Activated T-helper 2 cell treated with anti-CD3 and anti-CD28 coated beads, Interferon-gamma antibody, Interleukin-2, Interleukin-4, amounts not matched to agents 10 μg/mL and 5 μg/mL and 100 μg/mL, durations not matched to agents 14 hours and 24 hours and 36 hours (primary cell): ENCODE data around the gene ZKSCAN1. TPM values are rescaled to one million over a fixed set of nuclear protein-coding genes. Genes with fewer than 3 reads are reported as not detected.

Source experiments
- DNase-seq: peaks from one replicate; pipeline ENCODE4 v3.0.0; 2021; ENCODE audit warnings: low spot score
- H3K27ac Mint-ChIP-seq: one replicate; pipeline ENCODE4 v1.8.0; 2021; ENCODE audit warnings: mixed read lengths
- H3K27me3 Mint-ChIP-seq: one replicate; pipeline ENCODE4 v1.8.0; 2021; ENCODE audit warnings: low read depth, mixed read lengths
- H3K36me3 Mint-ChIP-seq: one replicate; pipeline ENCODE4 v1.8.0; 2021; ENCODE audit warnings: low read depth, mixed read lengths
- H3K4me1 Mint-ChIP-seq: one replicate; pipeline ENCODE4 v1.8.0; 2021; ENCODE audit warnings: low read depth, mixed read lengths
- H3K4me3 Mint-ChIP-seq: one replicate; pipeline ENCODE4 v1.8.0; 2021; ENCODE audit warnings: low read depth, mild to moderate bottlenecking, moderate library complexity, mixed read lengths
- H3K9me3 Mint-ChIP-seq: one replicate; pipeline ENCODE4 v1.8.0; 2021; ENCODE audit warnings: mixed read lengths
- intact Hi-C: fragments of 100-400 bp; cut with micrococcal nuclease; formaldehyde crosslinking; loops from one replicate; pipeline ENCODE4 v1.15.1; 2023
- total RNA-seq: library from RNA; stranded (reverse); gene quantifications from 2 replicates; pipeline ENCODE4 v1.2.3, GENCODE V29; 2022

Gene ZKSCAN1
- total RNA-seq, 1 donor from 2014 or later: 59.0 TPM

- peaks cover 18% of the 10 kb centered on the region for H3K4me1 Mint-ChIP-seq
- H3K36me3 Mint-ChIP-seq: peaks cover 59% of the 10 kb centered on the region
- no peak overlapping the region for H3K27ac Mint-ChIP-seq
- no peaks in the 10 kb centered on the region for H3K9me3 Mint-ChIP-seq
- intact Hi-C loops: no loop called here
- no peak overlapping the region for H3K4me3 Mint-ChIP-seq
- no peaks in the 10 kb centered on the region for H3K27me3 Mint-ChIP-seq
- no peak for DNase-seq
Measured at GRCh38 chr7:100024020-100024619, 8.7 kb downstream of the ZKSCAN1 start.

GRCh38 chr7:100027197-100027596 is 11.8 kb downstream of the ZKSCAN1 start:
- Mint-ChIP-seq H3K4me1 (peaks cover 7% of the 10 kb centered on the region), H3K36me3 (peaks cover 78% of the 10 kb centered on the region), H3K9me3 (no peaks in the 10 kb centered on the region), H3K27ac (no peak overlapping the region), H3K4me3 (no peak overlapping the region), H3K27me3 (no peaks in the 10 kb centered on the region)
- no peak for DNase-seq
- intact Hi-C loops: no loop called here

GRCh38 chr7:100029596-100029995 is 14.2 kb downstream of the ZKSCAN1 start:
- H3K36me3 Mint-ChIP-seq: peaks cover 77% of the 10 kb centered on the region

GRCh38 chr7:100033526-100033925 is 18.1 kb downstream of the ZKSCAN1 start:
- intact Hi-C loops: no loop called here
- Mint-ChIP-seq H3K27me3 (no peaks in the 10 kb centered on the region), H3K36me3 (peaks cover 79% of the 10 kb centered on the region), H3K9me3 (no peaks in the 10 kb centered on the region), H3K4me1 (no peaks in the 10 kb centered on the region), H3K27ac (no peak overlapping the region), H3K4me3 (no peak overlapping the region)
- DNase-seq: no peak

More at GRCh38 chr7:100029596-100029995, 14.2 kb downstream of the ZKSCAN1 start:
- intact Hi-C loops: no loop called here
- no peaks in the 10 kb centered on the region for H3K9me3 Mint-ChIP-seq
- H3K27ac Mint-ChIP-seq: no peak overlapping the region
- no peak overlapping the region for H3K4me3 Mint-ChIP-seq
- H3K27me3 Mint-ChIP-seq: no peaks in the 10 kb centered on the region
- peaks cover 5% of the 10 kb centered on the region for H3K4me1 Mint-ChIP-seq
- no peak for DNase-seq

- no peak for DNase-seq
- H3K4me1 Mint-ChIP-seq: peaks cover under 1% of the 10 kb centered on the region
- H3K27me3 Mint-ChIP-seq: no peaks in the 10 kb centered on the region
- intact Hi-C loops: no loop called here
- H3K36me3 Mint-ChIP-seq: peaks cover 75% of the 10 kb centered on the region
- H3K27ac Mint-ChIP-seq: no peak overlapping the region
- H3K9me3 Mint-ChIP-seq: no peaks in the 10 kb centered on the region
- H3K4me3 Mint-ChIP-seq: no peak overlapping the region
Measured at GRCh38 chr7:100034871-100035510, 19.6 kb downstream of the ZKSCAN1 start.

- DNase-seq: no peak
- Mint-ChIP-seq H3K27me3 (no peaks in the 10 kb centered on the region), H3K4me1 (peaks cover 7% of the 10 kb centered on the region), H3K27ac (no peak overlapping the region), H3K9me3 (no peaks in the 10 kb centered on the region), H3K36me3 (peaks cover 66% of the 10 kb centered on the region), H3K4me3 (no peak overlapping the region)
- intact Hi-C loops: no loop called here
Measured at GRCh38 chr7:100035876-100036275, 20.5 kb downstream of the ZKSCAN1 start.

- no peak overlapping the region for H3K4me3 Mint-ChIP-seq
- H3K4me1 Mint-ChIP-seq: peaks cover 12% of the 10 kb centered on the region
- H3K27me3 Mint-ChIP-seq: no peaks in the 10 kb centered on the region
- H3K9me3 Mint-ChIP-seq: no peaks in the 10 kb centered on the region
- H3K36me3 Mint-ChIP-seq: peaks cover 47% of the 10 kb centered on the region
- no peak for DNase-seq
- intact Hi-C loops: no loop called here
- no peak overlapping the region for H3K27ac Mint-ChIP-seq
Measured at GRCh38 chr7:100038326-100038725, 22.9 kb downstream of the ZKSCAN1 start.

- Mint-ChIP-seq H3K9me3 (no peaks in the 10 kb centered on the region), H3K27me3 (no peaks in the 10 kb centered on the region), H3K4me3 (no peak overlapping the region), H3K36me3 (peaks cover 25% of the 10 kb centered on the region), H3K4me1 (peaks cover 15% of the 10 kb centered on the region), H3K27ac (no peak overlapping the region)
- DNase-seq: no peak
- intact Hi-C loops: no loop called here
Measured at GRCh38 chr7:100040575-100040974, 25.2 kb downstream of the ZKSCAN1 start.

- Mint-ChIP-seq H3K9me3 (no peaks in the 10 kb centered on the region), H3K27me3 (no peaks in the 10 kb centered on the region), H3K36me3 (peaks cover under 1% of the 10 kb centered on the region), H3K4me1 (peaks cover 15% of the 10 kb centered on the region), H3K27ac (no peak overlapping the region), H3K4me3 (no peak overlapping the region)
- intact Hi-C loops: no loop called here
- no peak for DNase-seq
Measured at GRCh38 chr7:100044718-100045117, 29.3 kb downstream of the ZKSCAN1 start.

- peak overlapping the region; percentile 74 for H3K27ac Mint-ChIP-seq
- H3K27me3 Mint-ChIP-seq: no peaks in the 10 kb centered on the region
- no peaks in the 10 kb centered on the region for H3K36me3 Mint-ChIP-seq
- H3K9me3 Mint-ChIP-seq: no peaks in the 10 kb centered on the region
- H3K4me1 Mint-ChIP-seq: peaks cover 9% of the 10 kb centered on the region
- intact Hi-C loops: loop anchor here (1.0 to 2.0 kb wide), 2 partner anchors 32 kb away; partner anchors contain the start of gene ZNF3
- peak overlapping the region; percentile 62 for H3K4me3 Mint-ChIP-seq
- DNase-seq: no peak
Measured at GRCh38 chr7:100048680-100049079, 33.3 kb downstream of the ZKSCAN1 start.

GRCh38 chr7:100049441-100050291 is 34.3 kb downstream of the ZKSCAN1 start, which contains the start of gene ZSCAN21:
ZSCAN21 (plus strand) TSS chr7:100049774; CDS start chr7:100057007, 7,233 bp downstream.
- intact Hi-C loops: loop anchor here (1.0 to 5.0 kb wide), 3 partner anchors 31 to 72 kb away; partner anchors contain the start of genes AZGP1 and ZNF3
- no peaks in the 10 kb centered on the region for H3K27me3 Mint-ChIP-seq
- H3K27ac Mint-ChIP-seq: peak within 1 kb of the TSS; percentile 89
- H3K4me1 Mint-ChIP-seq: peaks cover 8% of the 10 kb centered on the region
- H3K9me3 Mint-ChIP-seq: no peaks in the 10 kb centered on the region
- peak; percentile 74 for DNase-seq
- H3K4me3 Mint-ChIP-seq: peak within 1 kb of the TSS; percentile 84
- H3K36me3 Mint-ChIP-seq: no peaks in the 10 kb centered on the region

GRCh38 chr7:100051611-100052010 is 36.2 kb downstream of the ZKSCAN1 start:
- Mint-ChIP-seq H3K4me1 (peaks cover 7% of the 10 kb centered on the region), H3K27me3 (no peaks in the 10 kb centered on the region), H3K36me3 (no peaks in the 10 kb centered on the region), H3K9me3 (no peaks in the 10 kb centered on the region), H3K27ac (peak overlapping the region; percentile 43), H3K4me3 (peak overlapping the region; percentile 14)
- no peak for DNase-seq
- intact Hi-C loops: loop anchor here (5.0 kb wide), 1 partner anchor 74 kb away; the partner anchor contains the start of gene AZGP1
